PFSK-1 (cell line): Measurements from ENCODE around the gene BCL2L11.

ENCODE experiments used
- POLR2AphosphoS5 ChIP-seq: IDR thresholded peaks from 2 replicates; pipeline ENCODE4 v1.6.1; 2012; ENCODE audit warnings: low read depth, mild to moderate bottlenecking, control low read depth, low read length, moderate library complexity
- REST ChIP-seq, 2 experiments: IDR thresholded peaks; 2 replicates each; pipeline versions ENCODE4 v1.6.1 to v1.8.0; 2011 to 2012; ENCODE audit warnings: low read depth in 2 of 2, low read length in 2 of 2, control low read depth in 1 of 2, inconsistent platforms in 1 of 2, mild to moderate bottlenecking in 1 of 2, moderate library complexity in 1 of 2; ENCODE audit not compliant: insufficient read depth in 1 of 2
- TAF1 ChIP-seq: IDR thresholded peaks from 2 replicates; pipeline ENCODE4 v1.6.1; 2012; ENCODE audit warnings: low read length, control low read depth, borderline replicate concordance; ENCODE audit not compliant: insufficient read depth

- TF ChIP-seq POLR2AphosphoS5 (no peak), TAF1 (no peak), REST (IDR thresholded peaks at IDR 0.05; ENCODE audit: insufficient read depth in 1 of 2, low read depth in 2 of 2, low read length in 2 of 2) (no peak)
Observed at GRCh38 chr2:111119822-111120252, 877 bp upstream of the BCL2L11 start.
